Lung (tissue), 12 donors: Measurements from ENCODE around the gene GCM1. TPM values are rescaled to one million over a fixed set of nuclear protein-coding genes. Genes with fewer than 3 reads are reported as not detected.
"Not testable (repeated sequence)": the region's sequence is repeated elsewhere in the genome, so short reads cannot be mapped to it uniquely, and the experiment has no call there.

ENCODE experiments used
- ATAC-seq: fragments of 200-7000 bp; cut with Tn5 transposase; one replicate; pipeline ENCODE4 v1.9.1; 2020; ENCODE audit warnings: moderate number of reproducible peaks; ENCODE audit not compliant: insufficient read depth, low FRiP score
- DNase-seq, 3 donors: peaks; one replicate each; pipeline ENCODE4 v3.0.0-alpha.2; 2013 to 2017
- H3K27ac ChIP-seq, 2 donors: one replicate each; pipeline ENCODE4 v1.5.1; 2013; ENCODE audit warnings: mild to moderate bottlenecking in 2 of 2, moderate library complexity in 2 of 2, control low read depth in 1 of 2, inconsistent platforms in 1 of 2, low read depth in 1 of 2, low read length in 1 of 2
- H3K27me3 ChIP-seq, 3 donors: one replicate each; pipeline ENCODE4 v1.5.1; 2013; ENCODE audit warnings: low read length in 2 of 3; ENCODE audit not compliant: control insufficient read depth in 3 of 3, insufficient read depth in 3 of 3
- H3K36me3 ChIP-seq, 4 donors: one replicate each; pipeline ENCODE4 v1.5.1; 2013; ENCODE audit warnings: low read length in 4 of 4, mild to moderate bottlenecking in 1 of 4, moderate library complexity in 1 of 4; ENCODE audit not compliant: control insufficient read depth in 4 of 4, insufficient read depth in 4 of 4
- H3K4me1 ChIP-seq, 5 donors: one replicate each; pipeline ENCODE4 v1.5.1; 2013; ENCODE audit warnings: low read length in 5 of 5, mild to moderate bottlenecking in 2 of 5, moderate library complexity in 1 of 5; ENCODE audit not compliant: control insufficient read depth in 5 of 5, insufficient read depth in 5 of 5
- H3K4me3 ChIP-seq: one replicate; pipeline ENCODE4 v1.5.1; 2013; ENCODE audit warnings: mild to moderate bottlenecking, control low read depth, moderate library complexity
- H3K9ac ChIP-seq, 2 donors: one replicate each; pipeline ENCODE4 v1.5.1; 2013; ENCODE audit warnings: low read length in 2 of 2, control low read depth in 1 of 2; ENCODE audit not compliant: insufficient read depth in 1 of 2
- H3K9me3 ChIP-seq, 4 donors: one replicate each; pipeline ENCODE4 v1.5.1; 2013; ENCODE audit warnings: low read length in 3 of 4, mild to moderate bottlenecking in 1 of 4, moderate library complexity in 1 of 4; ENCODE audit not compliant: control insufficient read depth in 4 of 4, insufficient read depth in 3 of 4
- WGBS, 2 donors: extraction: QIAGEN DNeasy Blood & Tissue Kit; methylation state at CpG; one replicate each; pipeline ENCODE4 v1.1.7; 2013; 5-methylcytosine and 5-hydroxymethylcytosine counted together
- polyA plus RNA-seq, 2 donors: library from polyadenylated mRNA; stranded (reverse); fragments of 200-250 nt; gene quantifications; one replicate each; pipeline ENCODE4 v1.2.1, GENCODE V29; 2013
- total RNA-seq, 2 donors: library from RNA; depleted of rRNA in 1 of 2; stranded (reverse); fragments of >200 nt in 1 of 2; gene quantifications; one replicate each; pipeline ENCODE4 v1.2.1, GENCODE V29; 2014 to 2021
- TF ChIP-seq, protein P1 (sequence below): IDR thresholded peaks from 2 replicates; pipeline ENCODE4 v1.5.1; 2012; ENCODE audit warnings: mild to moderate bottlenecking; ENCODE audit errors: control extremely low read depth, extremely low read depth
- donor health status: control.
- donor health status: control.
- donor health status: Bipolar disorder and iron deficiency.
- donor health status: healthy.
- donor health status: DM: yes; HTN: yes; CAD: no.

Gene GCM1
- total and polyA plus RNA-seq, 4 donors: 0.03 to 0.10 (median 0.09) TPM; not detected in 1

DNA sequence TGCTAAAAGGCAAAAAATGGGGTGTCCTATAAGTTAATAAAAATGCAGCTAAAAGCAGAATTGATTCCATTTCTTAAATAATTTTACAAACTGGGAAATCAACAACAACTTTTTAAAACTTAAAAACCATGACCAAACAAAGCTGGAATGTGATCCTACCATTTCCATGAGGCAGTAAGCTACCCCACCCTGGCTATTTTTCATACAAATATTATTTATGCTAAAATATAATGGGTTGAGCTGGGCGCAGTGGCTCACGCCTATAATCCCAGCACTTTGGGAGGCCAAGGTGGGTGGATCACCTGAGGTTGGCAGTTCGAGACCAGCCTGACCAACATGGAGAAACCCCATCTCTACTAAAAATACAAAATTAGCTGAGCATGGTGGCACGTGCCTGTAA lies 6.6 kb upstream of the GCM1 start:
- not testable (repeated sequence) for ATAC-seq, H3K4me1 ChIP-seq, H3K27ac ChIP-seq, H3K9me3 ChIP-seq, H3K9ac ChIP-seq, H3K36me3 ChIP-seq, H3K4me3 ChIP-seq, H3K27me3 ChIP-seq, DNase-seq
- 93 to 95% methylated on average over 4 of the region's 4 CpGs for WGBS, 2 donors

DNA sequence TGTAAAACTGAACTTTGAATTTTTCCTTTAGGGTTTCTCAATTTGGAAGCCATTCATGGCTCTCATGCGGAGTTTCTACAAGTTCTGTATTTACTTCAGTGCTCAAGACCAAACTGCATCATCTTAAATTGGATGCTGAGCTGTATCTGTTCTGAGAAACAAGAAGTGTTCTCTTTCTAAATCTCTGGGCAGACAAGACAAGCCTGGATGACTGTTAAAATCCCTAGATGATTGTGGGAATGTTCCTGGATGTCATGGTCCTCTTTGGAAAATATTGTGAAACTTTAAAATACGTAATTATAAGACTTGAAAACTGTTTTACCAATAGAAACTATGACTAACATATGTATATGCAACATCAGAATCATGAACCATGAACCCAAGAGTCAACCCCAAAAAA lies 6.2 kb upstream of the GCM1 start:
- ATAC-seq (no peak), DNase-seq (no peak)
- H3K36me3 ChIP-seq: no peaks in the 10 kb centered on the region
- H3K27me3 ChIP-seq: no peaks in the 10 kb centered on the region
- TF ChIP-seq, protein P1, sequence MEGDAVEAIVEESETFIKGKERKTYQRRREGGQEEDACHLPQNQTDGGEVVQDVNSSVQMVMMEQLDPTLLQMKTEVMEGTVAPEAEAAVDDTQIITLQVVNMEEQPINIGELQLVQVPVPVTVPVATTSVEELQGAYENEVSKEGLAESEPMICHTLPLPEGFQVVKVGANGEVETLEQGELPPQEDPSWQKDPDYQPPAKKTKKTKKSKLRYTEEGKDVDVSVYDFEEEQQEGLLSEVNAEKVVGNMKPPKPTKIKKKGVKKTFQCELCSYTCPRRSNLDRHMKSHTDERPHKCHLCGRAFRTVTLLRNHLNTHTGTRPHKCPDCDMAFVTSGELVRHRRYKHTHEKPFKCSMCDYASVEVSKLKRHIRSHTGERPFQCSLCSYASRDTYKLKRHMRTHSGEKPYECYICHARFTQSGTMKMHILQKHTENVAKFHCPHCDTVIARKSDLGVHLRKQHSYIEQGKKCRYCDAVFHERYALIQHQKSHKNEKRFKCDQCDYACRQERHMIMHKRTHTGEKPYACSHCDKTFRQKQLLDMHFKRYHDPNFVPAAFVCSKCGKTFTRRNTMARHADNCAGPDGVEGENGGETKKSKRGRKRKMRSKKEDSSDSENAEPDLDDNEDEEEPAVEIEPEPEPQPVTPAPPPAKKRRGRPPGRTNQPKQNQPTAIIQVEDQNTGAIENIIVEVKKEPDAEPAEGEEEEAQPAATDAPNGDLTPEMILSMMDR: no peak
- H3K27ac ChIP-seq: no peak overlapping the region
- WGBS, 2 donors: 90 to 94% methylated on average over 2 of the region's 2 CpGs
- H3K4me1 ChIP-seq: no peaks in the 10 kb centered on the region
- H3K9ac ChIP-seq: no peak overlapping the region
- H3K9me3 ChIP-seq: no peaks in the 10 kb centered on the region
- no peak overlapping the region for H3K4me3 ChIP-seq

DNA sequence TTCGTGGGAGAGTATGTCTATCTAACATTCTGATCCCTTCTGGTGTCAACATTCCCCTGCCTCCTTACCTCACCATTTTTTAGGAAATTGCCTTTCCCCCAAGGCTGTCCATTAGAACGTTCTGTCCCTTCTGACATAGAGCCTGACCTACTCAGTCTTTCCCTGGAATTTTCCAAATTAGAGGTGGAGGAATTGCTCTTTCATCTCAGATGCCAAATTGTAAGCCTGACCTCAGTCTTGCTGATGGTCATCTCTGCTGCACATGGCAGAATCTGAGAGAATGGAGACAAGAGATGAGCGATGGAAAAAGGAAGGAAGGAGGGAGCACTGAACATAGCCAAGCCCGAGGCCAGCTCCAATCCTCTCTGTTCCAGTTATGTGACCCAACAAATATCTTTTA lies 5.4 kb upstream of the GCM1 start:
- TF ChIP-seq, protein P1: no peak

DNA sequence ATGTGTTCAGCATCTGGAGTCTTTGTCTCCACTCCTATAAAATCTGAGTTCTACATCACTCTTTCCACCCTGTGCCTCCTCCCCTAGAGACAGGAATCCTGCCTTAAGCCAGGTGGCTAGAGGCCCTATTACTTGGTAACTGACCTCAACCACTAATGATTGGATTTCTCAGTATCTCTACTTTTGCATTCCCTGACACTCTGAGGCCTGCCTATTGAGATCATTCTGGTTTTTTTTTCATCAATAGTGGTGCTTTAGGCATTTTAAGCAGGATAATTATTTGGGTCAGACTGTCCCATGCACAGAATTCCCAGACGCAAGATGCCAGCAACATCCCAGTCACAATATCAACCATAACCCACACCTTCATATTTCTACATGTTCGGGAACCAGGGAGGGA lies 3.9 kb upstream of the GCM1 start:
- DNase-seq: no peak
- no peaks in the 10 kb centered on the region for H3K36me3 ChIP-seq

More for the DNA sequence above, 5.4 kb upstream of the GCM1 start:
- Histone ChIP-seq H3K36me3 (no peaks in the 10 kb centered on the region), H3K9me3 (no peaks in the 10 kb centered on the region), H3K9ac (no peak overlapping the region), H3K4me3 (no peak overlapping the region), H3K27ac (no peak overlapping the region), H3K27me3 (no peaks in the 10 kb centered on the region), H3K4me1 (no peaks in the 10 kb centered on the region)
- 70 to 71% methylated on average over 4 of the region's 4 CpGs for WGBS, 2 donors
- DNase-seq (no peak), ATAC-seq (no peak)

More for the DNA sequence above, 3.9 kb upstream of the GCM1 start:
- Histone ChIP-seq H3K9ac (no peak overlapping the region), H3K4me1 (no peaks in the 10 kb centered on the region), H3K9me3 (no peaks in the 10 kb centered on the region), H3K4me3 (no peak overlapping the region), H3K27ac (no peak overlapping the region), H3K27me3 (no peaks in the 10 kb centered on the region)
- TF ChIP-seq, protein P1: no peak
- 84 to 98% methylated on average over 2 of the region's 2 CpGs for WGBS, 2 donors
- ATAC-seq: no peak
